Dedifferentiated amniotic fluid mesenchymal stem cell (primary cell): ENCODE data around the gene DYNLT4.
"Not testable (repeated sequence)": the region's sequence is repeated elsewhere in the genome, so short reads cannot be mapped to it uniquely, and the experiment has no call there.

ENCODE experiments used
- DNase-seq: peaks from one replicate; pipeline ENCODE4 v3.0.0-alpha.2; 2016; ENCODE audit errors: extremely low spot score

Gene DYNLT4

DNA sequence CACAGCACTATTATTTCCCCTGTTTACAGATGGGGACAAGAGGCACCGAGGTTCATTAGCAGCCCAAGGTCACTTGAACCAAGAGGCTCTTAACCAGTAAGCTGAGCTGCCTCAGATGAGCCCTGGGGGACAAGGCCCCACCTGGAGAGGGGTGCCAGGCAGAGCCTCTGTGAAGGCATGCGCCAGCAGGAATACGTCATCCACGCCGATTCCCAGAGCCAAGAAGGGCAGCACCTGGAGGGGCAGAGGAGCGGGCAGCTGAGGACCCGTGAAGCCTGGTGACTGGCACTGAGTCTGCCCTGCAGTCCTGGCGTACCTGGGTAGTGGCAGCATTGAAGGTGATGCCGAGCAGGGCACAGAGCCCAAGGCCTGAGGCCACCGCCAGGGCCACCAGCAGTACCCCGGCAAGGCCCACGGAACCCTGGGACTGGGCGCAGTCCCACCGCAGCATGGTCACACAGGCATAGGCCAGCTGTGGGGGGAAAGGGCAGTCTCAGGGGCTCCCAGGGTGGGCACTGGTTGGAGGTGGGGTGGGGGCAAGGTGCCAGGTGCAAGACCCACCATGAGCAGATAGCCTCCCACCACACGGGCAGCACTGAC lies 21.8 kb upstream of the DYNLT4 start:
- DNase-seq, result no peak

DNA sequence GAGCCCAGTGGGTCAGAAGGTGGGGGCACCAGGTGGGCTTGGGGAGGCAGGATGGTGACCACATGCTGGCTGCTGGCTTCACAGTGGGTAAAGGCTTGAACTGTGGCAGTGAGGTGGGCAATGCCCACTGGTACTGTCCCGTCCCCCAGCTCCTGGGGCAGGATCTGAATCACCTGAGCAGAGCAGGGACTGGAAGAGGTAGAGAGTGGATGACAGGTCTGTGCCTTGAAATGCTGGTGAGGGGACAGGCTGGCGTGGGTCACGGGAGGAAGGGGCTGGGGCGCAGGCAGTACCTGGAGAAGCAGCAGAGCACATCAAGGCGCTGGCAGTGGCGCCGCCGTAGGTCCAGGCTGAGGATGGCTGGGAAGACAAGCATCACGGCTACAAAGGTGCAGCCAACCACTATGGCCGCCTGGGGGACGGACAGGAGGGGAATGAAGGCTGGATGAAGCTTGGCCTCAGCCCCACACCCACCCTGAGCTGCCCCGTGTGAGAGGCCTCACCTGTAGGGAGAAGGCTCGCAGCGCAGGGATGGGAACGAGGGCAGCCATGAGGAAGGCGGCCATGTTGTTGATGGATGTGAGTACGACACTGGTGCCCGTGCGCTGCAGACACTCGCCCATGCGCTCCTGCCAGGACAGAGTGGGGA lies 21.0 kb upstream of the DYNLT4 start:
- DNase-seq, result no peak

DNA sequence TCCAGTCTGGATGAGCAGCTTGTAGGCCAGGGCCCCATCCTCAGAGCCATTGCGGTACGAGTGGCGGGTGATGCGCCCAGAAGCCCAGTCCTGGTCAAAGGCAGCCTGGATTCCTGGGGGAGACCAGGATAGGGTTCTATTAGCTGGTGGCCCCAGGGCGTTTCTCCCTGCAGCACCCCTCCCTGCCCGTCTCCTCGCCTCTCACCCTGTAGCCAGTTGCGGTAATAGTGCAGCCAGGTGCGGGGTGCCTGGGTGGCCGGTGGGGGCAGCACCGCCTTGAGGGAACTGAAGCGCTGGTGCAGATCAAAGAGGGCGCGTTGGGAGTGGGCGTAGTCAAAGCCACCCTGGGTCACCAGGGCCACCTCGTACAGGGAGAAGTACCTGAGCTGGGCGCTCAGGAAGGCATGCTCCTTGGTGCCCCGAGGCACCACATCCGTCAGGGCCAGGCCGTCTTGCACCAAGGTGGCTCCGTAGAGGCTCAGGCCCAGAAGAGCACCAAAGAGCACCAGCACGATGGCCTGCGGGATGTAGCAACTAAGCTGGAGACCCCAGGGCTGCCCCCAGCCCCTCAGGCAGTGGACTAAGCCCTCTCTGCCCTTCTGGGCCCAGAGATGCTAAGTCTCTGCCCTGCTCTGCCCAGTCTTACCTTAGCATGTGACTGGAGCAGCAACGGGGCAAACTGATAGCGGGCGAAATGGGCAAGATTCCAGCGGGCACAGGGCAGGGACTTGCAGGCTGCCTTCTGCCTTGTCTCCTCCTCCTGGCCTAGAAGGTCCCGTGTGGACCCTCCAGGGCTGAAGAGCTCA lies 20.2 kb upstream of the DYNLT4 start:
- no peak for DNase-seq

DNA sequence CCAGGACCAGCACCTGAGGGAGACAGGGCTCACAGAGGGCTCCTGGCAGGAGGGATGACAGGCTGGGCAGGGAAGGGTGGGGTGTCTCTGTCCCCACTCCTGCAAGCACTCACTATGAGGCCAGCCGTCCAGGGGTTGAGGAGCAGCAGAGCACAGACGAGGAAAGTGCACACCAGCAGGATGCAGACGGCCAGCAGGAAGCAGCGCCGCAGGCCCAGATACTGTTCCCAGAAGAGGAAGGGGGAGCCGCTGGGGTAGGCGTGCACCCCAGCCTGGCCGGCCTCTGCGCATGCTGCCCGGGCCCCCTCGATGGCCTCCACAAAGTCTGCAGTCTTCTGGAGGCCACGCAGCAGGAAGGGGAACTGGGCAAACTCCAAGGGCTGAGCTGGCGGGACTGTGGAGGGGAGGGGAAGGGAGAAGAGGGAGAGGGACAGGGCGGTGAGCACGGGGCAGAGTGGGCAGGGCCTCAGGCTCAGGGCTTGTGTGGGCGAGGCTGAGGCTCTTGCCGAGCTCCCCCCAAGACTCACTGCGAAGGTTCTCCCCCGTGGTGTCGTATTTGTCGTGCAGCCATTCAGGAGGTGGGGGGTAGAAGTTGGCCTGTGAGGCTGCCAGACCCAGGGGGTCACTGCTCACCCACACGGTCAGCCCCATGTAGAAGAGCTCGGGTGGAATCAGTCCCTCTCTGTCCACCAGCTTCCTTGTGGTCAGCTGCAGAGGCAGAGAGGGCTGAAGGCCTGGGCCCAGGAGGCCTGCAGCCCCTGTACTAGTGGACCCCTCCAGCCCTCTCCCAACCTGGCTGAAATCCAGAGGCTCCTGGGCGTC lies 19.4 kb upstream of the DYNLT4 start:
- no peak for DNase-seq

DNA sequence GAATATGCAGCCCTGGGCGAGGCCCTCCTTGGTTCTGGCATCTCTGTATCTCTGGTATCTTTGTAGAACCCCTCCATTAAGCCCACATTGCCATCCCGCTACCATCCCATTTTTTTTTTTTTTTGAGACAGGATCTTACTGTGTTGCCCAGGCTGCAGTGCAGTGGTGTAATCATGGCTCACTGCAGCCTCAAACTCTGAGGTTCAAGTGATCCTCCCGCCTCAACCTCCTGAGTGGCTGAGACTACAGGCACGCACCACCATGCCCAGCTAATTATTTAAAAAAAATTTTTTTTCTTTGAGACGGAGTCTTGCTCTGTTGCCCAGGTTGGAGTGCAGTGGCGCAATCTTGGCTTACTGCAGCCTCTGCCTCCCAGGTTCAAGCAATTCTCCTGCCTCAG lies 17.2 kb upstream of the DYNLT4 start:
- not testable (repeated sequence) for DNase-seq

DNA sequence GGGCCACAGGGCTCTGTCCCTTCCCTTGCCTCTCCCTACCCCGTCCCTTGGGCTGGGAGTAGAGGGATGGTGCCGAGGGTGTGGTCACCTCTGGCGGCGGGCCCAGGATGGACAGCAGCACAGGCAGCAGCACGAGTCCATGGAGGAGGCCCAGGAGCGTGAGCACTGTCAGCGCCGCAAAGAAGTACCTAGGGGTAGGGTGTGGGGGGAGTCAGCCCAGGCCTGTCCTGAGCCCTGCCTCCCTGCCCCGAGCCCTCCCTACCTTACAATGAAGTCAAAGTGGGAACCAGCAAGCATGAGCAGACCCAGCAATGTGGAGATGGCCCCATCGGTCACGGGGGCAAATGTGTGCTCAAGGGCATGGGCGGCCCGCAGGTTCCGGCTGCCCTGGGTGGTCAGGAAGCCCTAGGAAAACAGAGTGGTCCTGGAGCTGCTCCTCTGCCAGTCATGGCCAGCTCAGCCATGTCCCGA lies 15.9 kb upstream of the DYNLT4 start:
- DNase-seq, result no peak

DNA sequence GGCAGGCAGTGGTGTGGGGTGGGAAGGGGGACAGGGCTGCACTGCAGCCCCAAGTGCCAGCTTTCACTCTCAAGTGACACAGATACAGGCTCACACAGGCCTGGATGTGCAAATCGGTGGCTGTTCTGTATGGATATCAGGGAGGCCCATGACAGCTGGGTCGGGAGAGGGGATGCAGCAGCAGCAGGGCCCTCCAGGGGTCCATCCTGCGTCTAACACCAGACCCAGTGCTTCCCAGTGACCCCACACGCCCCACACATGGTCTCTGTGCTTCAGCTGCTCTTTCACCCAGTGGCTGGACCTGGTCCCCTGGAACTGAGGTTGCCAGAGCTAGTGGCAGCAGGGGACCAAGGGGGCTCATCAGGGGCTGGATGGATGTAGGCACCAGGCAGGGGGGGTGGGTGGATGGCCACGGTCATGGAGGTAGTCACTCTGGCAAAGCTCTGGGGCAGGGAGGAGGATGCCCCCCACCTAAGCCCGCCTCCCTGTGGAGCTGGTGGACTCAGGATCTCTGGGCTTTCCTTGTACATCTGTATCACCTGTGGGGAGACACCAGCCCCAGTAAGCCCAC lies 15.1 kb upstream of the DYNLT4 start:
- no peak for DNase-seq

DNA sequence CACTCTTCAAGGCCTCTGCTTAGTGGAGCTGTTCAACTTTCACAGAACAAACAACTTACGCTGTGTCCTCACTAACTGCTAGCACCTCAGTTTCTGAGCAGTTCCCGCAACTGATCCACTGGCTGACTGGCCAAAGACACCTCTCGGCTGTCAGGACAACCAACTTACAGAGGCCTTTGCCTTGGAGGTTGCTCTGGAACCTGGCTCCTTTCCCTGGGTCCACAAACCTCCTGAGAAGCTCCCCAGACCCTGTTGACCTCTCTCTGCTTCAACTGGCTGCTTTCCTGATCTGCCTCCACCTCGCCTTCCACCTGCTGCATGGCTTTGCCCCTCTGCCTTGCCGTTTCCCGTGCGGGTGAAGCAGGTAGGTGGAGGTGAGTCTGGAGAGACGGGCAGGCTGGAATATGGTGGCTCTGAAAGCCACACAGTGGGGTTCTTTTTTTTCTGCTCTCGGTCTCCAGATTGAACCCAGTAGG lies 14.1 kb upstream of the DYNLT4 start:
- no peak for DNase-seq

DNA sequence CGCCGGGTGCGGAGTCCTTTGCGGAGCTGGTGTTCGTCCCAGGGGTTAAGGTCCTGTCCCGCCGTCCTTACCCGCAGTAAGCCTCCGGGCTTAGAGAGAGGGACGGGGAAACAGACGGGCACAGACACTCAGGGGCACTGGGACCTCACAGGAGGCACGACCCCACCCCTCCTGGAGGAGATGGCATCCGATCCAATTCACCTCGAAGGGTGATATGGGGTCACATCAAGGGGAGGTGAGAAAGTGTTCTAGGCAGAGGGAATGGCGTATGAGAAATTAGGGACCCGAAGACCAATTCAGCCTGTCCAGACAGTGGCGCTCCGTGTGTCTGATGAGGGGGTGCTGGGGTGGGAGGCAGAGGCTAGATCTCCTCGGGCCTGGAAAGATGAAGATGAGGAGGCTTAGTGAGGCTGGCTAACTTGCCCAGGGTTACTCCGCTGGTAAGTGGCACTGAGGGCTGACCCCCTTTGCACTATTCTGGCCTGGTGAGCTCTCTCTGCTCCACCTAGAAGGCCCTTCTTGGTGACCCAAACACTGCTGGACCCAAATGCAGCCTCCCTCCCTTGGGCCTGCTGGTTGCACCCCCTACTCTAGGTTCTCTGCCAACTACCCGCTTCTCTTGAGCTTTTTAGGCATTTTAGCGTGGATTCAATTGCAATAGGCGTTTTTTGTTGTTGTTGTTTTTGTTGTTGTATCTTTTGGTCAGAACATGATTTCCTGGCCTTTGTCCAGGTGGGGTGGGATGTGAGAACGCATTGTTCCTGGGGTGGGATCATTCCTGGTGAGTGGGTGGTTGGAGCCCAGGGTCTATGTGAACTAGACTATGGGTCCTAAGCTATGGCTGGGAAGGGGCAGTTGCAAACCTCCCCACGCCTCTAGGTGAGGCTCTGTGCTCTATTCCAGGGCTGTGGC lies 13.4 kb upstream of the DYNLT4 start:
- DNase-seq, result no peak

DNA sequence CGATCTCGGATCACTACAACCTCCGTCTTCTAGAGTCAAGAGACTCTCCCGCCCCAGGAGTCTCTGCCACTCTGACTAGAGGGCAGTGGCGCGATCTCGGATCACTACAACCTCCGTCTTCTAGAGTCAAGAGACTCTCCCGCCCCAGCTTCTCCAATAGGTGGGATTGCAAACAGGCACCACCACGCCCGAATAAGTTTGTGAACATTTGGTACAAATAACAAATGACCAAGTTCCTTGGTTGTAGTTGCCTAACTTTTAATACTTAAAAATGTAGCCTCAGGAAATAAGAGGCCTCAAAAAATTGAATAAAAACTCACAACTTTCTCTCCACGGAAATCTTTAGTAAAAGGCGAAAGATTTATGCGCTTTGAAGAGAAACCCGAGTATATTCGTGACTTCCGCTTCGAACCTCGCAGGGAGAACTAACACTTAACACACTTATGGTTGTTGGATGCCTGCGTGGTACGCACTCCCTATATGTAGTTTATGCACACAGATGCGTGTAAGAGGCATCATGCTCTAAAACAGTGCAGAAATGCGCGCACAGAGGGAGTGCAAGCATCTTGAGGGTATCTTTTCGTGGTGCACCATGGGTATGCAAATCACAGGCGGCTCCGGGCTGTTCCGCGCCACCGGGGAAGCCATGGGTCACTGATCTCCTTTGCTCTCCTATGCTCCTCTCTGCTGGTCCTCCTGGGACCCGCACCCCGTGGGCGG lies 12.6 kb upstream of the DYNLT4 start:
- peak; percentile 58 for DNase-seq

DNA sequence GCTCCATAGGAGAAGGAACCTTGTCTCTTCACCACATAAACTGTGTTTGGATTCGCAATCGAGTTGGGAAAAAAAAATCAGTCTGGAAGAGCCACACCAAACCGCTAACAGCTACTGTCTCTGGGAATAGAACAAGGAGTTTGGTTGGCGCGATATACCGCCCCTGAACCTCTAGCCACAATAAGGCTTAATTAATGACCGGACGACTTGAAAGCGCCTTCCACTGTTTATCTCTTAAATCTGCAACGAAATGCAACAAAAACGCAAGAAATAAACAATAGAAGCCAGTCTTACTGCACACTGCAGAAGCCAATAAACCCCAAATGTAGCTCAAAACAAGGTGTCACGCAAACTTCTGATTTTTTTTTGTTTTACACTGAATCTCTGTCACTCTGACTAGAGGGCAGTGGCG lies 12.1 kb upstream of the DYNLT4 start:
- DNase-seq, result peak; percentile 55

DNA sequence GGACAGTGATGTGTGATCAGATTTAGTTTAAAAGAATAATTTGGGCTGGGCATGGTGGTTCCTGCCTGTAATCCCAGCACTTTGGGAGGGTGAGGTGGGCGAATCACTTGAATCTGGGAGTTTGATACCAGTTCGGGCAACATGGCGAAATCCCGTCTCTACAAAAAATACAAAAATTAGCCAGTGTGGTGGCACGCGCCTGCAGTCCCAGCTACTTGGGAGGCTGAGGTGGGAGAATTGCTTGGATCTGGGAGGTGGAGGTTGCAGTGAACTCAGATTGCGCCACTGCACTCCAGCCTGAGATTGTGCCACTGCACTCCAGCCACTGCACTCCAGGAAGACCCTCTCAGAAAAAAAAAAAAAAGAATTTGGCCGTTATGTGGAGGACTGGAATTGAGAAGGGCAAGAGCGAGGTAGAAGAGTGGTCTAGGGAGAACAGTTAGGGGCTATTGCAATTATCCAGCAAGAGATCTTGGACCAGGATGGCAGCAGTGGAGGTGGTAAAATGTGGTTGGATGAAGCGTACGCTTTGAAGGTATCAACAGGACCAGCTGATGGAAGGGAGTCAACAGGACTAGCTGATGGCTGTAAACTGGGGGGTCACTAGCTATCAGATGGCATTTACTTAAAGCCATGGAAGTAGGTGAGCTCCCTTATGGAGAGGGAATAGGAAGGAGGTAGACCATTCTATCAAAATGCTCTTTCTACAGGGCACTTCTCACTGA lies 10.8 kb upstream of the DYNLT4 start:
- no peak for DNase-seq

DNA sequence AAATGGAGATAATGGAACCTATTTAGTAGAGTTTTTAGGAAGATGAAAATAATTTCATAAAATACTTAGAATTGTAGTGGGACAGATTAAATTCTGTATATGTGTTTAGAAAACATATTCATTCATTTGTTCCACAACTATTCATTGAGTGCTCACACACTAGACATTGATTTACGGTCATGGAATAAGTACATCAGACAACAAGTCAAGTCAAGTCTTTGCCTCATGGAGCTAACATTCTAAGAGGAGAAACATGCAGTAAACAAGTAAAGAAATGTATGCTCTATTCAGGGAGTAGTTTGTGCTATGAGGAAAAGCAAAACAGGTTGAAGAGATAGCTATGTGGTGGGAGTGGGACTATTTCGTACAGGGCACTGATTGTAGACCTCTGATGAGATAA lies 10.2 kb upstream of the DYNLT4 start:
- DNase-seq, result no peak

DNA sequence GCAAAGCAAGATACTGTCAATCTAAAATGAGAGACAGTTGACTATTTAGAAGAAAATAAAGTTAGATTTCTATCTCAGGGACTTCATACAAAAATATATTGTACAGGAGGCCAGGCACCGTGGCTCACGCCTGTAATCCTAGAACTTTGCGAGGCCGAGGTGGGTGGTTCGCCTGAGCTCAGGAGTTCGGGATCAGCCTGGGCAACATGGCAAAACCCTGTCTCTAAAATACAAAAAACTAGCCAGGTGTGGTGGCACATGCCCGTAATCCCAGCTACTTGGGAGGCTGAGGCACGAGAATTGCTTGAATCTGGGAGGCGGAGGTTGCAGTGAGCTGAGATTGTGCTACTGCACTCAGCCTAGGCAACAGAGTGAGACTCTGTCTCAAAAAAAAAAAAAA lies 8.8 kb upstream of the DYNLT4 start:
- not testable (repeated sequence) for DNase-seq

DNA sequence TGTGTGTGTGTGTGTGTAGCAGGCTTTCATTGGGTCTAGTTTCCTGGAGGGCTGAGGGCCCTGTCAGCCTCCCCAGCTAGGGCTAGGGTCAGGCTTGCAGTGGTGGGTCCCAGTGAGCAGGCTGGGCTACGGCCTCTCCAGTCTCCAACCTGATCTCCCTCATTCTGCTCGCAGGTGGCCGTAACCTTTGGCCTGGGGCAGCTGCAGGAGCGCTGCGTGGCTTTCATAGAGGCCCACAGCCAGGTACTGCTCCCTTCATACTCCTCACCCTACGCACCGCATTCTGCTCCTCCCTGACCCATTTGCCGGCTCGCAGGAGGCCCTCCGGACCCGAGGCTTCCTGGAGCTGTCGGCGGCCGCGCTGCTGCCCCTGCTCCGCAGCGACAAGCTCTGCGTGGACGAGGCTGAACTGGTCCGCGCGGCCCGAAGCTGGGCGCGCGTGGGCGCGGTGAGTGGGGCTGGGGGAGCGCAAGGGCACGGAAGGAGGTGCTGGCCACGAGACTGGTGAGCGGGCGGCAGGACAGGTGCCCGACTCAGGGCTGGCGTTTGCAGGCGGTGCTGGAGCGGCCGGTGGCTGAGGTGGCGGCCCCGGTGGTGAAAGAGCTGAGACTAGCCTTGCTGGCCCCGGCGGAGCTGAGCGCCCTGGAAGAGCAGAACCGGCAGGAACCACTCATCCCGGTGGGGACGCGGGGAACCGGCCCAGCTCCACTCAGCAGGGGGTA lies 5.8 kb upstream of the DYNLT4 start:
- DNase-seq, result no peak

DNA sequence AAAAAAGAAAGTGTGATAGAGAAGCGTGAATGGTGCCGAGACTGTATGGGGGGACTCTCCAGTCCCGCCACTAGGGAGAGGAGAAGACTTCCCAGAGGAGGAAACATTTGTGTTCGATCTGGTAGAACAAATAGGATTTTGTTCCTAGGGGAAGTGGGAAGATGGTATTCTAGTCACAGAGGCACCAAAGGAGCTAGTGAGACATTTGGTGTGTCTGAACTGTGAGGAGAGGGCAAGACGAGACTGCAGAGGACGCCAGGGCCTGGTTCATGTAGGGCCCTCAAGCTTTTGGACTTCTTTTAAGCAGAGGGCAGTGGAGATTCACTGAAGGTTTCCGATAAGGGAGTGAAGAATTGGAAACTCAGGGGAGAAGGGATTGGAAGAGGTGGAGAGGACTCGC lies 4.1 kb upstream of the DYNLT4 start:
- DNase-seq, result no peak

DNA sequence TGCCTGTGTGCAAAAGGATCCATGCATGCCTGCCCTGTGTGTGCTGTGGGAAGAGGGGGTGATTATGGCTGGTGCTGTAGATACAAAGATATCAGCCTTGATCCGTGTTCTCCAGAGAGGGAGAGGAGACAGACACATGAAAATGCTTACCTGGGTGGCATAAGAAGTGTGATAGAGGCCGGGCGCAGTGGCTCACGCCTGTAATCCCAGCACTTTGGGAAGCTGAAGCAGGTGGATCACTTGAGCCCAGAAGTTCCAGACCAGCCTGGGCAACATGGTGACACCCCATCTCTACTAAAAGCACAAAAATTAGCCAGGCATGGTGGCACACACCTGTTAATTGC lies 3.6 kb upstream of the DYNLT4 start:
- DNase-seq, result not testable (repeated sequence)

DNA sequence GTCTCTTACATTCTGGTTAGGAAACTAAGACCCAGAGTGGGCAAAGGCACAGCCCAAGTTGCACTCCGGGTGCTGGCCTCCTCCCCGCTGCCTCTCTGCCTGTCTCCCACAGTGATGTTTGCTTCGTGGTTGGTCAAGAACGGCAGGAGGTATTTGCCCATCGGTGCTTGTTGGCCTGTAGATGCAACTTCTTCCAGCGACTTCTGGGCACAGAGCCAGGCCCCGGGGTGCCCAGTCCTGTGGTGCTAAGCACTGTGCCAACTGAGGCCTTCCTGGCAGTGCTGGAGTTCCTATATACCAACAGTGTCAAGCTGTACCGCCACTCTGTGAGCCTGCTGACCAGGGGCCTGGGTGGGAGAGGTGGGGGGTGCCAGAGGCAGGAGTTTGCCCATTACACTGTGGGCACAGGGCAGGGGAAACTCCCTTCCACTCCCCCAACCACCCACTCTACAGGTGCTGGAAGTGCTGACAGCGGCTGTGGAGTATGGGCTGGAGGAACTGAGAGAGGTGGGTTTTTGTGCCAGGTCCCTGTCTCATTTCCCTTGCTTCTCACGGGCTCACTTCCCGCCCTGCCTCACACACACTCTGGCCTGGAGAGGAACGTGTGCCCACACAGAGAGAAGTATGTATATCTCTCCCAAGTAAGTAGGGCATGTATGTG lies 3.1 kb upstream of the DYNLT4 start:
- DNase-seq, result no peak
